Astrocyte of the hippocampus (primary cell): ENCODE results near the gene PLSCR3.

Source experiments
- DNase-seq: peaks from one replicate; pipeline ENCODE4 v3.0.0; 2011; ENCODE audit warnings: low read depth, low spot score

PLSCR3 gene

DNA sequence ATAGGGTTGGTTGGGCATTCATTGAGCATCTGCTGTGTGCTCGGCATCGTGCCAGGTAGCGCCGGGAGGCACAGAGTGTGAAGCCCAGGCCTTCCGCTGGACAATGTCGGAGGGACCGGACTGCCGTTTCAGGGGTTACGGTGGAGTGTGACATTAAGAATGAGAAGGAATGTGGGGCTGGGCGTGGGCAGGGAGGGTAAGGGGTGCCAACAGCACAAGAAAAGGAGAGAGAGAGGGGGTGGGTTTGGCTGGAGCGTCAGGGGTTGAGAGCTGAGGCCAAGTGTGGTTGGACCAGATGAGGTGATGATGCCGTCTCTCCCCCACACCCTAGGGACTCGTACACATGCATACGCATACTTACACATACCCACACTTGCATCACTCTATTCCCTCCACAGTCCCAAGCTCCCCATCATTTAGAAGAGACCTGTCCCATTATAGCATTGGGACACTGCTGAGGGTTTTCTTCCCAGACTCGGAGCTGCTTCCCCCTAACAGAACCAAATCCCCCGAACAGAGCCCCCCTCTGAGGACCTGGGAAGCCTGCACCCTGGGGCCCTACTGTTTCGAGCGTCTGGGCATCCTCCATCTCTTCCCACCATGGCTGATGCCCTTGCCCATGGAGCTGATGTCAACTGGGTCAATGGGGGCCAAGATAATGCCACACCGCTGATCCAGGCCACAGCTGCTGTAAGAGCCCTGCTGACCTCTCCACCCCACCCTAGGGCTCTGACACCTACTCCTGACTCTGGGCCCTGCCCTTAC lies 45.7 kb downstream of the PLSCR3 start:
- no peak for DNase-seq

GRCh38 chr17:7347630-7348477 lies 46.5 kb downstream of the PLSCR3 start:
- DNase-seq: no peak

GRCh38 chr17:7346761-7347614 lies 47.3 kb downstream of the PLSCR3 start:
- DNase-seq: no peak

- DNase-seq: no peak
Measured at GRCh38 chr17:7343250-7343649, 51.1 kb downstream of the PLSCR3 start.

- no peak for DNase-seq
Measured at GRCh38 chr17:7341842-7342241, 52.5 kb downstream of the PLSCR3 start.

- DNase-seq: no peak
Measured at GRCh38 chr17:7340179-7340578, 54.1 kb downstream of the PLSCR3 start.
